Heart left ventricle (tissue), 13 donors: Measurements from ENCODE around the gene RIC8A.

Experiments
- CTCF ChIP-seq, 12 donors: fragments of 200-600 bp; sonication (generic) in 4 of 12; IDR thresholded peaks; one replicate each; pipeline versions ENCODE4 v1.5.0 to v1.8.0; 2018 to 2022; ENCODE audit warnings: antibody characterized with exemption in 12 of 12, mild to moderate bottlenecking in 5 of 12
- POLR2A ChIP-seq, 2 donors: fragments of 450-650 bp; IDR thresholded peaks; one replicate each; pipeline ENCODE4 v1.6.1; 2017; ENCODE audit warnings: antibody characterized with exemption in 2 of 2, mild to moderate bottlenecking in 2 of 2, moderate library complexity in 2 of 2
- donor health status: ischemic (EF 13 %, LVEDD 7.1; RV severe dilation, severe dysfunction).
- donor health status: DM: no; HTN: yes; CAD: no.
- donor health status: DM: no; HTN: no; CAD: no.
- donor health status: ischemic (EF 25% LVEDD 6.9; RV normal size, moderate dysfunction).
- donor health status: ischemic (EF 25% LVEDD 5.7; RV mildly dilated, moderate dysfunction).
- donor health status: ischemic (EF 35%, LVEDD 5.7; RV mildly dilated, moderate dysfunction).
- donor health status: nonischemic (EF 11% LVEDD 7.7; RV severe dilation, severe dysfunction).
- donor health status: DM: yes; HTN: yes; CAD: no.
- donor health status: PGD.
- donor health status: ischemic (EF 29% LVEDD 5.4; RV normal size, mild dysfunction).
- donor health status: nonischemic (EF 23%, LVEDD 6.1; RV moderate dilation, normal function).

DNA sequence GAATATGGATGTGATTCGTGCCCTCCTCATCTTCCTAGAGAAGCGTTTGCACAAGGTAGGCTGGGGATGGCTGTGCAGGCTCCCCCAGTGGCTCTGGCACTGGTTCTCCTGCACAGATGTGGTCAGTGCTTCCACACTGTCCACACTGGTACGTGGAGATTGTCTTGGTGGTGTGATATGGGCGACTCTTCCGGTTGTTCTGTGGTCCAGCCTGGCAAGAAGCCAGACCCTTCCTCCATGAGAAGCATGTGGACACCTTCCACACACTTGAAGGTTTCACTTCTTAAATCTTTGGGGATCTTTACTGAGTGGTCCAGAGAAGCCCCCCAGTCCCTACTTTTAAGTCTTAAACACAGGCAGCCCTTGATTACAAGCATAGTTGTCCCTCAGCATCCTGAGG is 3.8 kb downstream of the RIC8A start:
- TF ChIP-seq CTCF (IDR thresholded peaks at IDR 0.05) (no peak), POLR2A (IDR thresholded peaks at IDR 0.05) (no peak)
